Astrocyte (in vitro differentiated cells and primary cell): ENCODE results near the gene DAP. TPM values are rescaled to one million over a fixed set of nuclear protein-coding genes. Genes with fewer than 3 reads are reported as not detected.

Experiments
- DNase-seq: peaks from one replicate; pipeline ENCODE4 v3.0.0-alpha.2; 2010; ENCODE audit warnings: low read depth
- FAIRE-seq: peaks from 2 replicates; lab custom pipeline; 2011; peaks lifted over from hg19 to GRCh38; lab: Jason Lieb, UNC
- H2AFZ ChIP-seq: 2 replicates; pipeline ENCODE4 v1.6.0; 2012; ENCODE audit warnings: low read depth, low read length, inconsistent platforms
- H3K27ac ChIP-seq: 2 replicates; pipeline ENCODE4 v1.5.1; 2011; ENCODE audit warnings: low read depth, low read length, inconsistent platforms
- H3K27me3 ChIP-seq: 2 replicates; pipeline ENCODE4 v1.6.0; 2011; ENCODE audit warnings: low read length, inconsistent platforms; ENCODE audit not compliant: insufficient read depth
- H3K36me3 ChIP-seq: 2 replicates; pipeline ENCODE4 v1.5.1; 2011; ENCODE audit warnings: low read length, inconsistent platforms; ENCODE audit not compliant: insufficient read depth
- H3K4me1 ChIP-seq: 2 replicates; pipeline ENCODE4 v1.5.1; 2011; ENCODE audit warnings: low read length, inconsistent platforms; ENCODE audit not compliant: insufficient read depth
- H3K4me2 ChIP-seq: 2 replicates; pipeline ENCODE4 v1.6.0; 2012; ENCODE audit warnings: low read length, inconsistent platforms
- H3K4me3 ChIP-seq: 2 replicates; pipeline ENCODE4 v1.5.1; 2011; ENCODE audit warnings: low read depth, mild to moderate bottlenecking, low read length, inconsistent platforms; ENCODE audit not compliant: insufficient read depth
- H3K79me2 ChIP-seq: 2 replicates; pipeline ENCODE4 v1.6.0; 2012; ENCODE audit warnings: mild to moderate bottlenecking, low read length, inconsistent platforms; ENCODE audit not compliant: insufficient read depth
- H3K9ac ChIP-seq: 2 replicates; pipeline ENCODE4 v1.6.0; 2012; ENCODE audit warnings: mild to moderate bottlenecking, low read length, inconsistent platforms
- H3K9me3 ChIP-seq: 2 replicates; pipeline ENCODE4 v1.5.1; 2012; ENCODE audit warnings: low read depth, mild to moderate bottlenecking, low read length, inconsistent platforms; ENCODE audit not compliant: insufficient read depth
- H4K20me1 ChIP-seq: 2 replicates; pipeline ENCODE4 v1.6.0; 2012; ENCODE audit warnings: low read length, inconsistent platforms; ENCODE audit not compliant: insufficient read depth
- H3K27ac Mint-ChIP-seq: one replicate; pipeline ENCODE4 v1.8.0; 2021; ENCODE audit warnings: mild to moderate bottlenecking, mixed read lengths; ENCODE audit not compliant: unreplicated experiment
- H3K27me3 Mint-ChIP-seq: one replicate; pipeline ENCODE4 v1.8.0; 2021; ENCODE audit warnings: low read depth, mixed read lengths; ENCODE audit not compliant: unreplicated experiment
- H3K36me3 Mint-ChIP-seq: one replicate; pipeline ENCODE4 v1.8.0; 2021; ENCODE audit warnings: low read depth, mixed read lengths; ENCODE audit not compliant: unreplicated experiment
- H3K4me1 Mint-ChIP-seq: one replicate; pipeline ENCODE4 v1.8.0; 2021; ENCODE audit warnings: low read depth, mixed read lengths; ENCODE audit not compliant: unreplicated experiment
- H3K4me3 Mint-ChIP-seq: one replicate; pipeline ENCODE4 v1.8.0; 2021; ENCODE audit warnings: mild to moderate bottlenecking, moderate library complexity, mixed read lengths; ENCODE audit not compliant: unreplicated experiment
- H3K9me3 Mint-ChIP-seq: one replicate; pipeline ENCODE4 v1.8.0; 2021; ENCODE audit warnings: mild to moderate bottlenecking, mixed read lengths; ENCODE audit not compliant: unreplicated experiment
- EZH2 ChIP-seq: IDR thresholded peaks from 2 replicates; pipeline ENCODE4 v1.6.1; 2012; ENCODE audit warnings: mild to moderate bottlenecking, low read length, inconsistent platforms; ENCODE audit not compliant: insufficient read depth
- total RNA-seq: library from RNA; stranded (reverse); gene quantifications from 2 replicates; pipeline ENCODE4 v1.2.1, GENCODE V29; 2021
- TF ChIP-seq, protein P1 (sequence below): IDR thresholded peaks from 2 replicates; pipeline ENCODE4 v1.5.1; 2011; ENCODE audit warnings: low read depth, mild to moderate bottlenecking, inconsistent platforms, low read length, moderate library complexity; ENCODE audit not compliant: insufficient read depth

The DAP gene
- total RNA-seq, 1 donor from 2014 or later = 239 TPM

DNA sequence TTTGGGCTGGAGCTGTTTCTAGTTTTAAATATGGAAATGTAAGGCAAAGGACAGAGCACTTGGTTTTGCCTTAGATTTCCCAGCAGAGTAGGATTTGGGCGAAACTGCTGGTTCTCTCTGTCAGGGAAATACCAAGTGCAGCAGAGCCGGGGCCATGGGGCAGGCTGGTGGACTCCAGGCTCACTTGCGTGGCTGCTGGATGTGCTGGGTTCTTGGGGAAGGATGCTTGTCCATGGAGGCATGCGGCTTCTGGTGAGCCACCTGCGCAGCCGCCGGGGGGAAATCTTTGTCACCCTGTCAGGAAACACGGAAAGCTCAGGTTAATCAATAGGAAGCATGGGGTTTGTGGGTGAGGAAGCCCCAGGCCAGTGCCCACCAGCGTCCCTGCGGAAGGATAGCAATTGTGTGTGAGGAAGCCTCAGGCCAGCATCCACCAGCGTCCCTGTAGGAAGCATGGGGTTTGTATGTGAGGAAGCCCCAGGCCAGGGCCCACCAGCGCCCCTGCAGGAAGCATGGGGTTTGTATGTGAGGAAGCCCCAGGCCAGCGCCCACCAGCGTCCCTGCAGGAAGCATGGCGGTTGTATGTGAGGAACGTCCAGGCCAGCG lies 80.1 kb downstream of the DAP start:
- H3K4me3 ChIP-seq = no peak overlapping the region
- H3K27me3 Mint-ChIP-seq = no peaks in the 10 kb centered on the region
- no peak overlapping the region for H3K4me3 Mint-ChIP-seq
- TF ChIP-seq EZH2 = no peak
- TF ChIP-seq, protein P1, sequence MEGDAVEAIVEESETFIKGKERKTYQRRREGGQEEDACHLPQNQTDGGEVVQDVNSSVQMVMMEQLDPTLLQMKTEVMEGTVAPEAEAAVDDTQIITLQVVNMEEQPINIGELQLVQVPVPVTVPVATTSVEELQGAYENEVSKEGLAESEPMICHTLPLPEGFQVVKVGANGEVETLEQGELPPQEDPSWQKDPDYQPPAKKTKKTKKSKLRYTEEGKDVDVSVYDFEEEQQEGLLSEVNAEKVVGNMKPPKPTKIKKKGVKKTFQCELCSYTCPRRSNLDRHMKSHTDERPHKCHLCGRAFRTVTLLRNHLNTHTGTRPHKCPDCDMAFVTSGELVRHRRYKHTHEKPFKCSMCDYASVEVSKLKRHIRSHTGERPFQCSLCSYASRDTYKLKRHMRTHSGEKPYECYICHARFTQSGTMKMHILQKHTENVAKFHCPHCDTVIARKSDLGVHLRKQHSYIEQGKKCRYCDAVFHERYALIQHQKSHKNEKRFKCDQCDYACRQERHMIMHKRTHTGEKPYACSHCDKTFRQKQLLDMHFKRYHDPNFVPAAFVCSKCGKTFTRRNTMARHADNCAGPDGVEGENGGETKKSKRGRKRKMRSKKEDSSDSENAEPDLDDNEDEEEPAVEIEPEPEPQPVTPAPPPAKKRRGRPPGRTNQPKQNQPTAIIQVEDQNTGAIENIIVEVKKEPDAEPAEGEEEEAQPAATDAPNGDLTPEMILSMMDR = no peak
- H3K79me2 ChIP-seq = peaks cover 5% of the 10 kb centered on the region
- H3K9me3 ChIP-seq = no peaks in the 10 kb centered on the region
- no peaks in the 10 kb centered on the region for H3K4me1 ChIP-seq
- H3K27ac ChIP-seq = no peak overlapping the region
- no peak overlapping the region for H2AFZ ChIP-seq
- H3K9ac ChIP-seq = no peak overlapping the region
- H3K9me3 Mint-ChIP-seq = peaks cover 4% of the 10 kb centered on the region
- DNase-seq (no peak), FAIRE-seq (no peak)
- H3K27me3 ChIP-seq = no peaks in the 10 kb centered on the region
- H3K4me2 ChIP-seq = no peak overlapping the region
- peaks cover 8% of the 10 kb centered on the region for H3K4me1 Mint-ChIP-seq
- no peak overlapping the region for H3K27ac Mint-ChIP-seq
- peaks cover 19% of the 10 kb centered on the region for H3K36me3 ChIP-seq
- H3K36me3 Mint-ChIP-seq = peaks cover 52% of the 10 kb centered on the region
- H4K20me1 ChIP-seq = peaks cover 20% of the 10 kb centered on the region

DNA sequence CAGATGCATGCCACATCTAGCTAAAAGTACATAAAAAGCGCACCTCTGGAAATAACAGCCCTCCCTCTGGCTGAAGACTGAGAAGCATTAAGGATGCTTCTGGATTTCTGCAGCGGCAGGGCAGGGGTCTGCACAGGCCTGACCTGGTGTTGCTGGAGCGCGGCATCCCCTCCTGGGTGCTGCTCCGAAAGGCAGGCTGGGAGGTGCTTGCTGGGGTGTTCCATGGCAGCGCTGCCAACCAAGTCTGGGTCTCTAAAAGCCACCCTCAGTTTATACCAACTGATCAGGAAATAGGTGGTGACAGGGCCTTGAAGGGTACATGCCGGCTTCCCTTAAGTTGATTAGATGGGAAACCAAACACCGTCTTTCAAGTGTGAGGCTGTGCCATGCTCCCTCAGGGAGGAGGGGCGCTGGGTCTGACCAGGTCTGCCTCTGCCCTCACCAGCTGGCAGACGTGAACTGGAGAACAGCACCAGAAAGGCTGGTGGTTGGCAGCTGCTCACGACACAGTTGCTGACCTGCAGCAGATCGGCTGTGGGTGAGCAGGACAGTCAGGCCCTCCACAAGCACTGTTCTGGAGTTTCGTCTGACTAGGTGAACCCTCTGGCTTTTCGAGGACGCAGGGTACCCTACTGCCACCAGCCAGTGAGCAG lies 81.6 kb downstream of the DAP start:
- Histone ChIP-seq H3K9me3 (no peaks in the 10 kb centered on the region), H3K36me3 (peaks cover 15% of the 10 kb centered on the region), H3K4me2 (no peak overlapping the region), H3K27me3 (no peaks in the 10 kb centered on the region), H2AFZ (no peak overlapping the region), H3K79me2 (no peaks in the 10 kb centered on the region), H3K27ac (no peak overlapping the region), H3K4me1 (no peaks in the 10 kb centered on the region), H4K20me1 (peaks cover 11% of the 10 kb centered on the region), H3K4me3 (no peak overlapping the region), H3K9ac (no peak overlapping the region)
- no peak overlapping the region for H3K27ac Mint-ChIP-seq
- no peak overlapping the region for H3K4me3 Mint-ChIP-seq
- H3K9me3 Mint-ChIP-seq = peaks cover 5% of the 10 kb centered on the region
- FAIRE-seq (no peak), DNase-seq (no peak)
- H3K36me3 Mint-ChIP-seq = peaks cover 43% of the 10 kb centered on the region
- peaks cover 7% of the 10 kb centered on the region for H3K27me3 Mint-ChIP-seq
- peaks cover 8% of the 10 kb centered on the region for H3K4me1 Mint-ChIP-seq
- no peak for TF ChIP-seq EZH2
- TF ChIP-seq, protein P1 = no peak

GRCh38 chr5:10678244-10678643 lies 82.8 kb downstream of the DAP start:
- H3K27ac Mint-ChIP-seq = peak overlapping the region; percentile 4
- Histone ChIP-seq H3K4me1 (no peaks in the 10 kb centered on the region), H3K9ac (no peak overlapping the region), H3K9me3 (no peaks in the 10 kb centered on the region), H3K4me3 (no peak overlapping the region), H3K36me3 (peaks cover 13% of the 10 kb centered on the region), H2AFZ (no peak overlapping the region), H3K79me2 (no peaks in the 10 kb centered on the region), H3K27me3 (no peaks in the 10 kb centered on the region), H3K4me2 (no peak overlapping the region), H3K27ac (no peak overlapping the region), H4K20me1 (peaks cover 9% of the 10 kb centered on the region)
- peaks cover 40% of the 10 kb centered on the region for H3K36me3 Mint-ChIP-seq
- peaks cover 5% of the 10 kb centered on the region for H3K9me3 Mint-ChIP-seq
- no peak overlapping the region for H3K4me3 Mint-ChIP-seq
- TF ChIP-seq, protein P1 = no peak
- no peak for TF ChIP-seq EZH2
- peak; percentile 65 for DNase-seq
- no peak for FAIRE-seq
- peaks cover 8% of the 10 kb centered on the region for H3K4me1 Mint-ChIP-seq
- H3K27me3 Mint-ChIP-seq = peaks cover 8% of the 10 kb centered on the region
